Esophagus squamous epithelium (tissue), 5 donors: ENCODE measurements around the gene GLP2R. TPM values are rescaled to one million over a fixed set of nuclear protein-coding genes. Genes with fewer than 3 reads are reported as not detected.

Experiments used
- DNase-seq: peaks from one replicate; lab custom pipeline; 2025; lab: John Stamatoyannopoulos, UW
- H3K27ac ChIP-seq, 4 donors: fragments of 200-600 bp; sonication (generic); one replicate each; pipeline ENCODE4 v1.5.1; 2016 to 2019; ENCODE audit warnings: mild to moderate bottlenecking in 1 of 4
- H3K27me3 ChIP-seq, 4 donors: fragments of 200-600 bp; sonication (generic); 1 replicate in 3 of 4; 2 replicates in 1 of 4; pipeline versions ENCODE4 v1.5.1 to v1.6.0; 2017 to 2021; ENCODE audit warnings: antibody characterized with exemption in 1 of 4
- H3K36me3 ChIP-seq, 3 donors: fragments of 200-600 bp; sonication (generic); one replicate each; pipeline ENCODE4 v1.5.1; 2016 to 2019
- H3K4me1 ChIP-seq, 3 donors: fragments of 200-600 bp; sonication (generic); one replicate each; pipeline ENCODE4 v1.5.1; 2017 to 2019
- H3K4me3 ChIP-seq, 4 donors: fragments of 200-600 bp; sonication (generic); 1 replicate in 3 of 4; 2 replicates in 1 of 4; pipeline ENCODE4 v1.5.1; 2016 to 2019; ENCODE audit warnings: mild to moderate bottlenecking in 2 of 4, moderate library complexity in 1 of 4
- H3K9me3 ChIP-seq, 3 donors: fragments of 200-600 bp; sonication (generic); one replicate each; pipeline ENCODE4 v1.5.1; 2016 to 2019
- CTCF ChIP-seq, 6 experiments: fragments of 450-650 bp in 4 of 6; fragments of 200-600 bp in 2 of 6; sonication (generic) in 2 of 6; IDR thresholded peaks; one replicate each; pipeline ENCODE4 v1.5.1; 2016 to 2019; ENCODE audit warnings: antibody characterized with exemption in 6 of 6, mild to moderate bottlenecking in 4 of 6, moderate library complexity in 4 of 6
- POLR2A ChIP-seq, 4 donors: fragments of 450-650 bp; IDR thresholded peaks; one replicate each; pipeline ENCODE4 v1.6.1; 2017; ENCODE audit warnings: antibody characterized with exemption in 4 of 4, mild to moderate bottlenecking in 4 of 4, moderate library complexity in 3 of 4
- WGBS, 2 donors: methylation state at CpG; one replicate each; pipeline ENCODE4 v1.1.5; 2018; 5-methylcytosine and 5-hydroxymethylcytosine counted together
- intact Hi-C: fragments of 100-400 bp; cut with DNase I; formaldehyde crosslinking; loops from one replicate; pipeline ENCODE4 v1.15.0; 2022
- total RNA-seq, 4 donors: library from RNA; depleted of rRNA; stranded (reverse); fragments of >200 nt; gene quantifications; one replicate each; pipeline ENCODE4 v1.1.0, GENCODE V29; 2016
- donor health status: DM: yes; HTN: yes; CAD: no.

The GLP2R gene
- total RNA-seq, 4 donors from 2014 or later = 0.21 to 0.95 (median 0.31) TPM; not detected in 1

GRCh38 chr17:9792181-9792840 lies 33.4 kb upstream of the GLP2R start:
- no peak overlapping the region for H3K27ac ChIP-seq
- H3K9me3 ChIP-seq = no peaks in the 10 kb centered on the region
- DNase-seq = no peak
- H3K36me3 ChIP-seq = no peaks in the 10 kb centered on the region
- 74 to 78% methylated on average over 15 of the region's 15 CpGs for WGBS, 2 donors
- no peak overlapping the region for H3K4me3 ChIP-seq
- H3K27me3 ChIP-seq = no peaks in the 10 kb centered on the region
- H3K4me1 ChIP-seq = peaks cover 0 to 12% (median 0%) of the 10 kb centered on the region in 3 donors
- TF ChIP-seq CTCF (IDR thresholded peaks at IDR 0.05) (no peak), POLR2A (IDR thresholded peaks at IDR 0.05) (no peak)
- intact Hi-C loops = no loop called here

GRCh38 chr17:9798008-9798407 lies 27.7 kb upstream of the GLP2R start:
- no peaks in the 10 kb centered on the region for H3K4me1 ChIP-seq
- no peak overlapping the region for H3K4me3 ChIP-seq
- 68% methylated on average over 3 of the region's 3 CpGs for WGBS, 2 donors
- no peak for DNase-seq
- no peak overlapping the region for H3K27ac ChIP-seq
- H3K36me3 ChIP-seq = no peaks in the 10 kb centered on the region
- TF ChIP-seq POLR2A (IDR thresholded peaks at IDR 0.05) (no peak), CTCF (IDR thresholded peaks at IDR 0.05) (no peak)
- H3K9me3 ChIP-seq = no peaks in the 10 kb centered on the region
- intact Hi-C loops = no loop called here
- peaks cover 0 to 6% (median 0%) of the 10 kb centered on the region in 4 donors for H3K27me3 ChIP-seq

- Histone ChIP-seq H3K27me3 (peaks cover 0 to 6% (median 0%) of the 10 kb centered on the region in 4 donors), H3K27ac (no peak overlapping the region), H3K36me3 (no peaks in the 10 kb centered on the region), H3K4me3 (no peak overlapping the region), H3K4me1 (no peaks in the 10 kb centered on the region), H3K9me3 (no peaks in the 10 kb centered on the region)
- no peak for TF ChIP-seq CTCF (IDR thresholded peaks at IDR 0.05)
- no peak for TF ChIP-seq POLR2A (IDR thresholded peaks at IDR 0.05)
- no peak for DNase-seq
- WGBS, 2 donors = 89 to 91% methylated on average over 7 of the region's 7 CpGs
- intact Hi-C loops = no loop called here
These were observed 27.0 kb upstream of the GLP2R start for GRCh38 chr17:9798724-9799123.

- H3K4me3 ChIP-seq = no peak overlapping the region
- H3K36me3 ChIP-seq = no peaks in the 10 kb centered on the region
- no peak overlapping the region for H3K27ac ChIP-seq
- intact Hi-C loops = no loop called here
- no peak for DNase-seq
- no peaks in the 10 kb centered on the region for H3K9me3 ChIP-seq
- 56 to 67% methylated on average over 2 of the region's 2 CpGs for WGBS, 2 donors
- TF ChIP-seq CTCF (IDR thresholded peaks at IDR 0.05) (no peak), POLR2A (IDR thresholded peaks at IDR 0.05) (no peak)
- no peaks in the 10 kb centered on the region for H3K4me1 ChIP-seq
- peaks cover 0 to 6% (median 0%) of the 10 kb centered on the region in 4 donors for H3K27me3 ChIP-seq
These were observed 24.2 kb upstream of the GLP2R start for GRCh38 chr17:9801505-9801904.

DNA sequence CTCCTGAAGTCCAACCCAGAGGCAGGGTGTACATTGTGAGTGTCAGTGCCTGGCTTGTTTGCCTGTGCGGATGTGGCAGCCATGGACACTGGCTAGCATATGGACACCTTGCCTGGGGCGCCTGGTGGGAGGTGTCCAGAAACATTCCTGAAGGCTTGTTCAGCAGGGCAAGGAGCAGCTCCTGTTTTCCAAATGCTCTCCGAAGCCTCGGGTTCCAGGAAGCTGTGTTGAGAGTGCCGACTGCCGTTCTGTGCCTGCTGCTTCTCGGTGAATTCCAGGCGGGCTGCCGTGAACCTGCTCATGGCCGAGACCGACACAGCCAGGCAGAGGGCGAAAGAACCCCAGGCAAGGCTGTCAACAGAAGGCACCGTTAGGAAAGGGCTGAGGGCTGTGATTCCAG lies 23.4 kb upstream of the GLP2R start:
- DNase-seq = no peak
- Histone ChIP-seq H3K27ac (no peak overlapping the region), H3K4me3 (no peak overlapping the region), H3K4me1 (no peaks in the 10 kb centered on the region), H3K9me3 (no peaks in the 10 kb centered on the region), H3K36me3 (no peaks in the 10 kb centered on the region), H3K27me3 (peaks cover 0 to 6% (median 0%) of the 10 kb centered on the region in 4 donors)
- intact Hi-C loops = no loop called here
- WGBS, 2 donors = 59 to 87% methylated on average over 3 to 8 of the region's 13 CpGs
- TF ChIP-seq CTCF (IDR thresholded peaks at IDR 0.05) = no peak
- no peak for TF ChIP-seq POLR2A (IDR thresholded peaks at IDR 0.05)
